GM12801 (cell line): ENCODE results near the gene SH3BP5L.

Experiments used
- TF ChIP-seq, protein P1 (sequence below): IDR thresholded peaks from one replicate; pipeline ENCODE4 v1.5.1; 2011; ENCODE audit warnings: control low read depth; ENCODE audit not compliant: insufficient read length; ENCODE audit errors: extremely low read depth

SH3BP5L gene

GRCh38 chr1:248802454-248802853 is 23.3 kb downstream of the SH3BP5L start:
- TF ChIP-seq, protein P1, sequence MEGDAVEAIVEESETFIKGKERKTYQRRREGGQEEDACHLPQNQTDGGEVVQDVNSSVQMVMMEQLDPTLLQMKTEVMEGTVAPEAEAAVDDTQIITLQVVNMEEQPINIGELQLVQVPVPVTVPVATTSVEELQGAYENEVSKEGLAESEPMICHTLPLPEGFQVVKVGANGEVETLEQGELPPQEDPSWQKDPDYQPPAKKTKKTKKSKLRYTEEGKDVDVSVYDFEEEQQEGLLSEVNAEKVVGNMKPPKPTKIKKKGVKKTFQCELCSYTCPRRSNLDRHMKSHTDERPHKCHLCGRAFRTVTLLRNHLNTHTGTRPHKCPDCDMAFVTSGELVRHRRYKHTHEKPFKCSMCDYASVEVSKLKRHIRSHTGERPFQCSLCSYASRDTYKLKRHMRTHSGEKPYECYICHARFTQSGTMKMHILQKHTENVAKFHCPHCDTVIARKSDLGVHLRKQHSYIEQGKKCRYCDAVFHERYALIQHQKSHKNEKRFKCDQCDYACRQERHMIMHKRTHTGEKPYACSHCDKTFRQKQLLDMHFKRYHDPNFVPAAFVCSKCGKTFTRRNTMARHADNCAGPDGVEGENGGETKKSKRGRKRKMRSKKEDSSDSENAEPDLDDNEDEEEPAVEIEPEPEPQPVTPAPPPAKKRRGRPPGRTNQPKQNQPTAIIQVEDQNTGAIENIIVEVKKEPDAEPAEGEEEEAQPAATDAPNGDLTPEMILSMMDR = no peak

DNA sequence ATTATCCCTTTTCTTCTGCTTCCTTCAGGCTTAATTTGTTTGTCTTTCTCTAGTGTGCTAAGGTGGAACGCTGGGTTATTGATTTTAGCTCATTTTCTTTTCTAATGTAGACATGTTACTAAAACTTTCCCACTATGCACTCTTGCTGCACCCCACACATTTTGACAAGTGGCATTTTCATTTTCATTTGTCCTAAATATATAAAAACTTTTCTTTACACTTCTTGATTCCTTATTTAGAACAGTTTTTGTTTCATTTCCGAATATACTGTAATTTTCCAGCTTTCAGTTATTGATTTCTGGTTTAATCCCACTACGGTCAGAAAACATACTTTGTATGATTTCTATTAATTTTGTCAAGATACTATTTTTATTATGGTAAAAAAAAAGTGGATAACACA is 25.3 kb downstream of the SH3BP5L start:
- TF ChIP-seq, protein P1 = no peak

- TF ChIP-seq, protein P1 = no peak
Measured at GRCh38 chr1:248798791-248799190, 26.9 kb downstream of the SH3BP5L start.

DNA sequence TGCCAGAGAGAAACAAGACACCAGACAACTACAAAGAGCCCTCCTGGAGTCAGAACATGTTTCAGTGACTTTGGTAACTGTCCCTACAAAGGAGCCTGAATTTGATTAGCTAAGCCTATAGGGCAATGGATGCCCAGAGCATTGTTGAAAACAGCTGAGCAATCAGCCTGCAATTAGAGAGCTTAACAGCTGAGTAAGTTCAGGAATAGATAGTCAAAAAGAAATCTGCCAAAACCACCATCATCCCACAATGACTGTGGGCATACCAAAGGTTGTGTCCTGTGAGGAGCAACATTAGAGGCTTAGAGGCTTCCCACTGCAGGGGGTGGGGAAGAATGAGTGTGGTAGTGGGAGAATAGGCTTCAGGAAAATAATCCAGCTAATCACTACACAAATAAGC is 32.1 kb downstream of the SH3BP5L start:
- TF ChIP-seq, protein P1 = no peak

DNA sequence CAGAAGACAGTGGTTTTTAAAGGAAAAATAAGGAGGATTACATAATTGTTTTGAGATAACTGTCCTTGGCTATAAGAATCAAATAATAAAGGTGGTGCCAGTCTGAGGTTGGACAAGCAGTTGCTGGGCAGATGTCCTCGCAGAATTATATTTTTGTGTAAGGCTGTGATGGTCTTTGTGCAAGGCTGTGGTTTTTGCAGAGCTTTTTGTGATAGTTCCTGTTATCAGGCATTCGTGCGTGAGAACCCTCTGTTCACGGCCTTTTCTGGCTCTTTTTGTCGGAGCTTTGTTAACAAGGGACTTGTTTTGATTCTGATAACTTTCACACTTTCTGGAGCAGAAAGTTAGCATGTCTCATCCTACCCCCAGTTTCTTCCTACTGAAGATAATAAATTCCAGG is 33.4 kb downstream of the SH3BP5L start:
- TF ChIP-seq, protein P1 = no peak

GRCh38 chr1:248791010-248791409 is 34.7 kb downstream of the SH3BP5L start:
- TF ChIP-seq, protein P1 = no peak

DNA sequence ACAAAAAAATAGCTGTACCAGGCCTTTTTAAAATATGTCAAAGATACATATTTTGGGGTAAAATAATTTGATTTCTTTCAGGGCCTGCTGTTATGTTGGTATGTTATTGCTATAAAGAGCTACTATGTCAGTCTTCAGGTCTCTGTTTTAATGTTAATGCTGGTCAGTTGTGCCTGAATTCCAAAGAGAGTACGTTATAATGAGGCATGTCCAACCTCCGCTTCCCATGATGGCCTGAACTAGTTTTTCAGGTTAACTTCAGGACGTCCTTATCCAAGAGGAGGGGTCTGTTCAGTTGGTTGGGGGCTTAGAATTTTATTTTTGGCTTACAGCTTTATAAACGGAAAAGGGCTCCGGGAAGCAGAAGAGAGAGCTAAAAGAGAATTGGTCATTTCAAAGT is 35.3 kb downstream of the SH3BP5L start:
- TF ChIP-seq, protein P1 = no peak

- TF ChIP-seq, protein P1 = no peak
Measured at GRCh38 chr1:248788327-248788726, 37.4 kb downstream of the SH3BP5L start.
